Right cardiac atrium (tissue), 5 donors: ENCODE measurements around the gene ZNF3. TPM values are rescaled to one million over a fixed set of nuclear protein-coding genes. Genes with fewer than 3 reads are reported as not detected.

Experiments
- ATAC-seq, 2 donors: fragments of 200-7000 bp; cut with Tn5 transposase; one replicate each; pipeline versions ENCODE4 v1.8.0 to v1.9.1; 2020; ENCODE audit warnings: moderate library complexity in 2 of 2, mild to moderate bottlenecking in 1 of 2
- DNase-seq, 3 donors: peaks; one replicate each; pipeline ENCODE4 v3.0.0-alpha.2; 2020
- H3K27ac ChIP-seq: one replicate; pipeline ENCODE4 v1.5.1; 2013; ENCODE audit warnings: mild to moderate bottlenecking, low read length, control low read depth, moderate library complexity
- H3K27me3 ChIP-seq: one replicate; pipeline ENCODE4 v1.6.1; 2013; ENCODE audit not compliant: control insufficient read depth, insufficient read depth
- H3K4me1 ChIP-seq: one replicate; pipeline ENCODE4 v1.6.1; 2013; ENCODE audit warnings: low read length; ENCODE audit not compliant: control insufficient read depth, insufficient read depth
- H3K4me3 ChIP-seq: one replicate; pipeline ENCODE4 v1.5.1; 2013; ENCODE audit warnings: low read length, control low read depth
- H3K9me3 ChIP-seq: one replicate; pipeline ENCODE4 v1.6.1; 2013; ENCODE audit warnings: low read length; ENCODE audit not compliant: control insufficient read depth
- WGBS: extraction: QIAGEN DNeasy Blood & Tissue Kit; methylation state at CpG from one replicate; pipeline ENCODE4 v1.1.7; 2013; 5-methylcytosine and 5-hydroxymethylcytosine counted together
- intact Hi-C, 4 donors: fragments of 100-400 bp; cut with DNase I; formaldehyde crosslinking; loops; one replicate each; pipeline versions ENCODE4 v1.11.0 to v1.14.0; 2022 to 2023
- polyA plus RNA-seq: library from polyadenylated mRNA; stranded (reverse); fragments of 200-250 nt; gene quantifications from one replicate; pipeline ENCODE4 v1.2.3, GENCODE V29; 2013
- total RNA-seq, 4 donors: library from RNA; stranded (reverse); fragmentation: NEBNext Ultra II Directional; extraction: Animal tissue kit (Norgen Biotek cat#: 25700); gene quantifications; one replicate each; pipeline ENCODE4 v1.2.1, GENCODE V29; 2021
- donor health status: healthy with polysubstance abuse.
- donor health status: DM: no; HTN: yes; CAD: no.
- donor health status: DM: no; HTN: no; CAD: no.
- donor health status: DM: no; HTN: yes; CAD: no; lungs with severe emphysema.
- donor health status: DM: yes; HTN: yes; CAD: no.

ZNF3 gene
- total and polyA plus RNA-seq, 5 donors, result 12.1 to 18.2 (median 18.0) TPM

DNA sequence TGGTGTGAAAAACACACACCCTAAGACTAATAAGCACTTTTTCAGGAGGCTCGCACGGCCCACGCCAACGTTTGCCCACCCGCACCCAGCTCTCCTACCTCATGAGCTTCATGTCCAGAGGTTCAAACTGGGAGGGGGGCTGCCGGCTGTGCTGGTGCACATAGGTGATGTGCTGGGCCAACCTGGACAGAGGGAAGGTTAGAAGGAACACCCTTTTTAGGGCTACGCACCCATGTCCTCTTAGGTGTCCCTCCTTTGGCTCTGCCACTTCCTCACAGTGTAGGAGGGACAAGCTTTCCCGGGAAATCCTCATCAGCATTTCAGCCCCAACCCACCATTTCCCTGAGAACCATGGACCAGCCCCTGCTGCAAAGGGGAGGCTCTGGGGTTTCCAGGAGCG, 13.8 kb upstream of the ZNF3 start:
- no peaks in the 10 kb centered on the region for H3K27me3 ChIP-seq
- ATAC-seq, result no peak
- WGBS, result 81% methylated on average over 9 of the region's 9 CpGs
- no peak overlapping the region for H3K27ac ChIP-seq
- peak in 1 of 3 donors; percentile 62 for DNase-seq
- H3K4me1 ChIP-seq, result peaks cover 3% of the 10 kb centered on the region
- intact Hi-C loops, result no loop called here
- H3K9me3 ChIP-seq, result no peaks in the 10 kb centered on the region
- H3K4me3 ChIP-seq, result no peak overlapping the region

- no peak overlapping the region for H3K27ac ChIP-seq
- ATAC-seq (peak in 1 of 2 donors; percentile 5), DNase-seq (no peak)
- H3K27me3 ChIP-seq, result no peaks in the 10 kb centered on the region
- H3K9me3 ChIP-seq, result no peaks in the 10 kb centered on the region
- peaks cover 3% of the 10 kb centered on the region for H3K4me1 ChIP-seq
- 76% methylated on average over 16 of the region's 16 CpGs for WGBS
- intact Hi-C loops, result no loop called here
- no peak overlapping the region for H3K4me3 ChIP-seq
Observed at GRCh38 chr7:100093925-100094486, 12.5 kb upstream of the ZNF3 start.

- H3K27ac ChIP-seq, result no peak overlapping the region
- ATAC-seq (no peak), DNase-seq (no peak)
- intact Hi-C loops, result no loop called here
- no peaks in the 10 kb centered on the region for H3K27me3 ChIP-seq
- H3K9me3 ChIP-seq, result no peaks in the 10 kb centered on the region
- no peak overlapping the region for H3K4me3 ChIP-seq
- 41% methylated on average over 13 of the region's 13 CpGs for WGBS
- peaks cover 3% of the 10 kb centered on the region for H3K4me1 ChIP-seq
Observed at GRCh38 chr7:100093498-100093897, 12.0 kb upstream of the ZNF3 start.

- Histone ChIP-seq H3K9me3 (no peaks in the 10 kb centered on the region), H3K4me1 (peaks cover 3% of the 10 kb centered on the region), H3K27ac (no peak overlapping the region), H3K4me3 (no peak overlapping the region), H3K27me3 (no peaks in the 10 kb centered on the region)
- intact Hi-C loops, result no loop called here
- ATAC-seq (no peak), DNase-seq (no peak)
- 37% methylated on average over 8 of the region's 8 CpGs for WGBS
Observed at GRCh38 chr7:100093054-100093453, 11.5 kb upstream of the ZNF3 start.

DNA sequence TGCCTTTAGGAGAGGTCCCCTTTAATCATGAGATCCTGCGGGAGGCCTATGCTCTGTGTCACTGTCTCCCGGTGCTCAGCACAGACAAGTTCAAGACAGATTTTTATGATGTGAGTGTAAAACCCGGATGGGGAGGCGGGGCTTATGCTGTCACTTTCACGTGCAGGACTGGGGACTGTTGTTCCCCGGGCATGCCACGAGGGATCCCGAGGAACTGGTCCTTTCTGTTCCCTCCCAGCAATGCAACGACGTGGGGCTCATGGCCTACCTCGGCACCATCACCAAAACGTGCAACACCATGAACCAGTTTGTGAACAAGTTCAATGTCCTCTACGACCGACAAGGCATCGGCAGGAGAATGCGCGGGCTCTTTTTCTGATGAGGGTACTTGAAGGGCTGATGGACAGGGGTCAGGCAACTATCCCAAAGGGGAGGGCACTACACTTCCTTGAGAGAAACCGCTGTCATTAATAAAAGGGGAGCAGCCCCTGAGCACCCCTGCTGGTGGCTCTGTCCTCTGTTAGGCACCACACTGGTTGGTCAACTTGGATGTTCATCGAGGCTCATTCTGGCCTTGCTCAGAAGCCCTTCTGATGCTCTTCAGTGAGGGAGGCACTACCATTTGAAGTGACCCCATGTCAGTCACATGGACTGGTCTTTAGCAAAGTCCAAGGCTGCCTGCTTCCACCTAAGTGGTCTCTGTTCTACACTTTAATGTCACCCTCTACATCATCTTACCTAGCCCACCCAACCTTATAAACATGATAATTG, 10.1 kb upstream of the ZNF3 start:
- no peaks in the 10 kb centered on the region for H3K9me3 ChIP-seq
- ATAC-seq (no peak), DNase-seq (no peak)
- H3K27me3 ChIP-seq, result no peaks in the 10 kb centered on the region
- peaks cover 3% of the 10 kb centered on the region for H3K4me1 ChIP-seq
- intact Hi-C loops, result no loop called here
- no peak overlapping the region for H3K4me3 ChIP-seq
- no peak overlapping the region for H3K27ac ChIP-seq
- WGBS, result 65% methylated on average over 19 of the region's 19 CpGs

GRCh38 chr7:100090527-100091410, 9.2 kb upstream of the ZNF3 start:
- whole genome bisulfite sequencing, result 87% methylated on average over 14 of the region's 14 CpGs

GRCh38 chr7:100089458-100090196, 8.1 kb upstream of the ZNF3 start:
- 31% methylated on average over 7 of the region's 7 CpGs for WGBS
- peak overlapping the region; percentile 79 for H3K4me3 ChIP-seq
- H3K27ac ChIP-seq, result no peak overlapping the region
- no peaks in the 10 kb centered on the region for H3K9me3 ChIP-seq
- ATAC-seq, result no peak
- intact Hi-C loops, result loop anchor here in 2 of 4 donors (10.0 kb wide), 1 partner anchor 95 kb away; no protein-coding TSS in a partner anchor
- H3K27me3 ChIP-seq, result no peaks in the 10 kb centered on the region
- DNase-seq, result no peak
- peaks cover 3% of the 10 kb centered on the region for H3K4me1 ChIP-seq

More at GRCh38 chr7:100090527-100091410, 9.2 kb upstream of the ZNF3 start:
- no peak overlapping the region for H3K4me3 ChIP-seq
- no peaks in the 10 kb centered on the region for H3K27me3 ChIP-seq
- intact Hi-C loops, result no loop called here
- DNase-seq, result no peak
- H3K9me3 ChIP-seq, result no peaks in the 10 kb centered on the region
- H3K27ac ChIP-seq, result no peak overlapping the region
- ATAC-seq, result no peak
- H3K4me1 ChIP-seq, result peaks cover 3% of the 10 kb centered on the region

- Histone ChIP-seq H3K4me3 (peak within 1 kb of the TSS; percentile 79), H3K27me3 (no peaks in the 10 kb centered on the region), H3K9me3 (no peaks in the 10 kb centered on the region), H3K27ac (peak within 1 kb of the TSS; percentile 71), H3K4me1 (peaks cover 3% of the 10 kb centered on the region)
- intact Hi-C loops, result loop anchor here in 2 of 4 donors (10.0 kb wide), 1 partner anchor 94 kb away; no protein-coding TSS in a partner anchor
- DNase-seq (peak; percentile 86 to 96 (median 94)), ATAC-seq (peak; percentile 85 to 86)
- WGBS, result under 1% methylated on average over 68 of the region's 68 CpGs
Observed at GRCh38 chr7:100088621-100089457, 7.3 kb upstream of the ZNF3 start, which contains the start of gene COPS6. Gene COPS6, plus strand, starts transcription at chr7:100088969. Its CDS starts 22 bp downstream, at chr7:100088991.

- peaks cover 3% of the 10 kb centered on the region for H3K4me1 ChIP-seq
- peak overlapping the region; percentile 71 for H3K27ac ChIP-seq
- intact Hi-C loops, result loop anchor here in 2 of 4 donors (10.0 kb wide), 1 partner anchor 93 kb away; no protein-coding TSS in a partner anchor
- H3K27me3 ChIP-seq, result no peaks in the 10 kb centered on the region
- 79% methylated on average over 11 of the region's 11 CpGs for WGBS
- no peaks in the 10 kb centered on the region for H3K9me3 ChIP-seq
- ATAC-seq (no peak), DNase-seq (no peak)
- peak overlapping the region; percentile 79 for H3K4me3 ChIP-seq
Observed at GRCh38 chr7:100088095-100088620, 6.6 kb upstream of the ZNF3 start.
